GM13977 (cell line): ENCODE results near the gene FEM1C.
A peak's percentile ranks its signal among the peaks of the same experiment; 100 is the strongest.

Experiments
- DNase-seq: peaks from one replicate; pipeline ENCODE4 v3.0.0; 2012; ENCODE audit warnings: low spot score
- in situ Hi-C: fragments of 300-500 bp; cut with MboI; formaldehyde crosslinking; loops from one replicate; pipeline ENCODE4 v1.12.0; 2022; ENCODE audit warnings: low sequenced_read_pairs, low pct_unique_long_range_greater_than_20kb, mixed read lengths, inconsistent platforms; ENCODE audit not compliant: unreplicated experiment
- TF ChIP-seq, protein P1 (sequence below): IDR thresholded peaks from 2 replicates; pipeline ENCODE4 v1.5.1; 2012; ENCODE audit warnings: mild to moderate bottlenecking, control low read depth; ENCODE audit not compliant: insufficient read depth; ENCODE audit errors: extremely low read depth, missing control alignments

Gene FEM1C, protein sequence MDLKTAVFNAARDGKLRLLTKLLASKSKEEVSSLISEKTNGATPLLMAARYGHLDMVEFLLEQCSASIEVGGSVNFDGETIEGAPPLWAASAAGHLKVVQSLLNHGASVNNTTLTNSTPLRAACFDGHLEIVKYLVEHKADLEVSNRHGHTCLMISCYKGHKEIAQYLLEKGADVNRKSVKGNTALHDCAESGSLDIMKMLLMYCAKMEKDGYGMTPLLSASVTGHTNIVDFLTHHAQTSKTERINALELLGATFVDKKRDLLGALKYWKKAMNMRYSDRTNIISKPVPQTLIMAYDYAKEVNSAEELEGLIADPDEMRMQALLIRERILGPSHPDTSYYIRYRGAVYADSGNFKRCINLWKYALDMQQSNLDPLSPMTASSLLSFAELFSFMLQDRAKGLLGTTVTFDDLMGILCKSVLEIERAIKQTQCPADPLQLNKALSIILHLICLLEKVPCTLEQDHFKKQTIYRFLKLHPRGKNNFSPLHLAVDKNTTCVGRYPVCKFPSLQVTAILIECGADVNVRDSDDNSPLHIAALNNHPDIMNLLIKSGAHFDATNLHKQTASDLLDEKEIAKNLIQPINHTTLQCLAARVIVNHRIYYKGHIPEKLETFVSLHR

DNA sequence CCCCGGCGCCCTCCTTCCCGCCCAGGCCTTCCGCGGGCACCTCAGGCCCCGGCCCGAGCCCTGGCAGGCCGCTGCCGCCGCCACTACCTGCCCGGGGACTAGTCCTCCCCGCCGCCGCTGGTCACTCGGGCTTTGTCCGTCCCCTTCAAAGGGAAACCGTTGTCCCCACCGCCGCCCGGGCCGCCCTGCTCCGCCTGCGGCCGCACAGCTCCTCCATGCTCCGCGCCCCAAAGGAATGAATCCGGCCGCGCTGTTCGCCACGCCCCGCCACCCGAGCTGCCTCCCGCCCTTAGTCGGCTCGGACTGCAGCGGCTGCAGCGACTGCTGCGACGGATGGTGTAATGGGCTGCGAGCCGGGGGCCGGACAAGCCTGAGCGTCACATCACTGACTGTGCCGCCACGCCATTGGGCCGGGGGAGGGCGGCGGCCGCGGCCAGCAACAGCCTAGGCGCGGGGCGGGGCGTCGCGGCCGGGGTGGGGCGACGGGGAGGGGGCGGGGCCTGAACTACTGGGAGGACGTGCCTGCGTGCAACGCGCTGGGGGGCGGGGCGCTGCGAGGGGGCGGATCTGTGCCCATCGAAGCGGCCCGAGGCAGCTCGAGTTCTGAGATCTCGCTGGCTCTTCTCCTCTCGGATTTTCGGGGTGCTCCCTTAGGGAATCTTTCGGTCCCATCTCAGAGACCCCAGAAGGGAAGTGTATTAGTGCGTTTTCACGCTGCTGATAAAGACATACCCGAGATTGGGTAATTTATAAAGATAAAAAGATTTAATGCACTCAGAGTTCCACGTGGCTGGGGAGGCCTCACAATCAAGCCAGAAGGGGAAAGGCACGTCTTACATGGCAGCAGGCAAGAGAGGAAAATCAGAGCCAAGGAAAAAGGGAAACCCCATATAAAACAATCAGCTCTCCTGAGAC, at the start of gene FEM1C:
Gene FEM1C, minus strand, starts transcription at position 340 of the 915 bp plus-strand sequence. CDS start 1,282 bp downstream, outside the sequence.
- in situ Hi-C loops, result no loop called here
- TF ChIP-seq, protein P1, sequence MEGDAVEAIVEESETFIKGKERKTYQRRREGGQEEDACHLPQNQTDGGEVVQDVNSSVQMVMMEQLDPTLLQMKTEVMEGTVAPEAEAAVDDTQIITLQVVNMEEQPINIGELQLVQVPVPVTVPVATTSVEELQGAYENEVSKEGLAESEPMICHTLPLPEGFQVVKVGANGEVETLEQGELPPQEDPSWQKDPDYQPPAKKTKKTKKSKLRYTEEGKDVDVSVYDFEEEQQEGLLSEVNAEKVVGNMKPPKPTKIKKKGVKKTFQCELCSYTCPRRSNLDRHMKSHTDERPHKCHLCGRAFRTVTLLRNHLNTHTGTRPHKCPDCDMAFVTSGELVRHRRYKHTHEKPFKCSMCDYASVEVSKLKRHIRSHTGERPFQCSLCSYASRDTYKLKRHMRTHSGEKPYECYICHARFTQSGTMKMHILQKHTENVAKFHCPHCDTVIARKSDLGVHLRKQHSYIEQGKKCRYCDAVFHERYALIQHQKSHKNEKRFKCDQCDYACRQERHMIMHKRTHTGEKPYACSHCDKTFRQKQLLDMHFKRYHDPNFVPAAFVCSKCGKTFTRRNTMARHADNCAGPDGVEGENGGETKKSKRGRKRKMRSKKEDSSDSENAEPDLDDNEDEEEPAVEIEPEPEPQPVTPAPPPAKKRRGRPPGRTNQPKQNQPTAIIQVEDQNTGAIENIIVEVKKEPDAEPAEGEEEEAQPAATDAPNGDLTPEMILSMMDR, result no peak
- DNase-seq, result peak; percentile 97

DNA sequence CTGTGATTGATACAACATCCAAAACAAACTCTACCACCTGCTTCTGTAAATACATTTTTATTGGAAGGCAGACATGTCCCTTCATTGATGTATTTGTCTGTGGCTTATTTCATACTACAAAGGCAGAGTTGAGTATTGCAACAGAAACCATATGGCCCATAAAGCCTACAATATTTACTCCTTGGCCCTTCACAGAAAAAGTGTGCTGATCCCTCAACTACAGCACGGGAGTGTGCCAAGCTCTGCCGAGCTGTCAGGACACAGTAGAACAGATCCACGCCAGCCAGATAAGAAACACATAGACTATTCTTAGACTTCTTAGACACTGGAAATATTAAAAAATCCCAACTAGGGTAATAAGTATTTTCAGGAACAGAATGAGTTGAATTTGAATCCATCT, 44.5 kb upstream of the FEM1C start:
- no peak for DNase-seq
- TF ChIP-seq, protein P1, result no peak
- in situ Hi-C loops, result no loop called here

DNA sequence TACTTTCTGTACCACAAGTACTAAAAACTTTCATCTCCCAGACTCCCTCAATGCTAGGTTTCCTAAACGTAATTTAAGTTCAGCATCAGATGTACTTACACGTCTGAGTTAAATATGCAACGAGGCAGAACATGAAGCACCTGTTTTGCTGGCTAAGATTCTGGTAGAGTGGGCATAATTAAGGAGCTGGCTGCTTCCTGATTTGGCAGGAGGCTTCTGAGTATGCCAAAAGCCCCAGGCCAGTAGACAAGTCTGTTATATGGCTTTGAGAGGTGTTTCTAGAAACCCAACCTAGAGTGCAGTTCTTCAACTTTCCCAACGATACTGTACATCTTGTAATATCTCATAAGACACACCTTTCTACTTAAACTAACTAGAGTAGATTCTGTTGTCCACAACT, 44.1 kb upstream of the FEM1C start:
- in situ Hi-C loops, result no loop called here
- DNase-seq, result no peak
- TF ChIP-seq, protein P1, result no peak

DNA sequence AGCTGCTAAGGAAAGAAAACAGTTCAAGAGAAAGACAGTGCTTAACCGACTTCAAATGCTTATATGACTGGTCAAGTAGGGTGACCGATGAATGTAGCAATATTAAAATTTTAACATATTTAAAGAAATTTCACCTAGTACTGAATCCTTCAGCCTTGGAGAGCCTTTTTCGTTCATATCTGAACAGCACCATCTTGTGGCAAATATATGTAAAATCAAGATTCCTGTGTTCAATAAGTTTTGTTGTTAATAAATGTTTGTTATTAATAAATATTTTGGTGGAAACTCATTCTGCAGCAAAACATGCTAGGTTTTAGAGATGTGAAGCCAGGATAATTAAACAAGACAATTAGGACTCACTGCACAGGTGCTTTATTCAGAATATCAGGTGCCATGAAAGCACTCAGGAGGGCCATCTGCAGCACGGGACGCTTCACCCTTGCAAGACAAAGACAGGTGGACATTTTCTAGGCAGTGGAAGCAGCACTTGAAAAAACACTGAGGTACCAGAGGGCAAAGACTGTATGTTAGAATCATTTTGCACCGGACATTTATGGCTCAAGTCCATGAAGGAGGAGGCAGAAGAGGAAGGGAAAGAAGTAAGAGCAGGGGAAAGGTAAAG, 42.1 kb upstream of the FEM1C start:
- in situ Hi-C loops, result no loop called here

DNA sequence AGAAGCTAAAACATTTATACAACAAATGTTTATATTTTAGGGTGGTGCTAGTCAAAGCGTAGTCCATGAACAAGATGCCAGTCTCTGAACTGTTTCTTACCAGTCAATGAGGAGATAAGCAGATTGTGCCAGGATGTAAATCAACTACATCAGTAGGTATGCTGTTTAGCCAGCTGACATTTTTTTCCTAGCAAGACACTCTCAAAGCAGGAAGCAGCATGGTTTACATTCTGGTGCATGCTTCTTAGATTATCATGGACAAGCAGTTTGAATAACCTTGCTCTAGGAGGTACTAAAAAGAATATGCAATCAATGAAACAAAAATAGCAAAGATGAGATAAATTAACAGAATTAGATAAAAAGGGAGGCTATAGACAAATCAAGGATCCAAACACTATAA, 40.7 kb upstream of the FEM1C start:
- no peak for DNase-seq
- in situ Hi-C loops, result no loop called here
- TF ChIP-seq, protein P1, result no peak

More for the DNA sequence above, 42.1 kb upstream of the FEM1C start:
- TF ChIP-seq, protein P1, result peak; percentile 47
- DNase-seq, result no peak

DNA sequence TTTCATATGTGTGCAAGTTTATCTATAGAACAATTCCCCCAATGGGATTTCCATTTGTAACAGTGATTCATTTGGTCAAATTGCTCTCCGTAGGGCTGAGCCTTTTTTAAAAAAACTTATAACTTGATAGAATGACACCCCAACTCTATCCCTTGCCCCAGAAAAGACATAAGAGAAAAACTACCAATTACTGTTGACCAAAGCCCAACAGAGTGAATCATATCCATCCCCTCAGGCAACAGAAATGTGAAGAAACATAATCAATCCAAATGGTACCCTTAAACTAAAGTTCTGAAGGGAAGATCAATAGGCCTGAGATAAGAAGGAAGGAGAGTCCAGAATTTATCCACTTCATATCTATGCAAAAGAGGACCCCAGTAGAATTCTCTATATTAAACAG, 39.9 kb upstream of the FEM1C start:
- no peak for DNase-seq
- TF ChIP-seq, protein P1, result no peak
- in situ Hi-C loops, result loop anchor here (5.0 kb wide), 1 partner anchor 267 kb away; no protein-coding TSS in a partner anchor
